ENCODE results near the gene TMEM168.

The TMEM168 gene

DNA sequence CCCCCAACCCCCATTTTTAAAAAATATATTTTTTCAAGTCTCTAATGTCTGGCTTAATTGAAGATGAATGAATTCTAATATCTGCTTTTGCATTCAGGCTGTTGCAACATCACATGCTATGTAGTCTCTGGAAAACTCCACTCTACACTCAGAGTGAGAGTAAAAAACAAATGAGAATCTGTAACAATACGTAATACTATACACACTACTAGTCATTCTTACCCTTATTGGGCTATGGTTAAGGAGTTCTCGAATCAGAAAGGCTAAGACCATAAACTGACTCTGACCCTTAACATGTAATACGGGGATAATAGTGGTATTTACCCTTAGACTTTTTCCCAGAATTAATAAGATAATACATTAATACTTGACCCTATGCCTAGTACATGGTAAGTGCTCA lies 42.9 kb upstream of the TMEM168 start (continued):
- TF ChIP-seq ZSCAN5A (tag by site-specific recombination; IDR thresholded peaks at IDR 0.05) (no peak), ZNF157 (tag by site-specific recombination; IDR thresholded peaks at IDR 0.05) (no peak), ZNF266 (tag by site-specific recombination; IDR thresholded peaks at IDR 0.05; ENCODE audit: low read depth) (no peak), FEZF1 (tag by site-specific recombination; IDR thresholded peaks at IDR 0.05) (no peak)
- TF ChIP-seq, protein P1, sequence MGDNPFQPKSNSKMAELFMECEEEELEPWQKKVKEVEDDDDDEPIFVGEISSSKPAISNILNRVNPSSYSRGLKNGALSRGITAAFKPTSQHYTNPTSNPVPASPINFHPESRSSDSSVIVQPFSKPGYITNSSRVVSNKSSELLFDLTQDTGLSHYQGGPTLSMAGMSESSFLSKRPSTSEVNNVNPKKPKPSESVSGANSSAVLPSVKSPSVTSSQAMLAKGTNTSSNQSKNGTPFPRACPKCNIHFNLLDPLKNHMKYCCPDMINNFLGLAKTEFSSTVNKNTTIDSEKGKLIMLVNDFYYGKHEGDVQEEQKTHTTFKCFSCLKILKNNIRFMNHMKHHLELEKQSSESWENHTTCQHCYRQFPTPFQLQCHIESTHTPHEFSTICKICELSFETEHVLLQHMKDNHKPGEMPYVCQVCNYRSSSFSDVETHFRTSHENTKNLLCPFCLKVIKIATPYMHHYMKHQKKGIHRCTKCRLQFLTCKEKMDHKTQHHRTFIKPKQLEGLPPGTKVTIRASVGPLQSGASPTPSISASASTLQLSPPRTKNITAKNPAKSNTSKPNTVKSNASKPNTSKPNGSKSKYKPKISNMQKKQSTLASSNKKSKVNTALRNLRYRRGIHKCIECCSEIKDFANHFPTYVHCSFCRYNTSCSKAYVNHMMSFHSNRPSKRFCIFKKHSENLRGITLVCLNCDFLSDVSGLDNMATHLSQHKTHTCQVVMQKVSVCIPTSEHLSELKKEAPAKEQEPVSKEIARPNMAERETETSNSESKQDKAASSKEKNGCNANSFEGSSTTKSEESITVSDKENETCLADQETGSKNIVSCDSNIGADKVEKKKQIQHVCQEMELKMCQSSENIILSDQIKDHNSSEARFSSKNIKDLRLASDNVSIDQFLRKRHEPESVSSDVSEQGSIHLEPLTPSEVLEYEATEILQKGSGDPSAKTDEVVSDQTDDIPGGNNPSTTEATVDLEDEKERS (tag by site-specific recombination; IDR thresholded peaks at IDR 0.05) = no peak

- CTCF ChIA-PET = no interaction called here
- no peak for TF ChIP-seq ZBTB44 (tag by site-specific recombination; IDR thresholded peaks at IDR 0.05)
- no peak for TF ChIP-seq ZNF785 (tag by site-specific recombination; IDR thresholded peaks at IDR 0.05)
- TF ChIP-seq, protein P2, sequence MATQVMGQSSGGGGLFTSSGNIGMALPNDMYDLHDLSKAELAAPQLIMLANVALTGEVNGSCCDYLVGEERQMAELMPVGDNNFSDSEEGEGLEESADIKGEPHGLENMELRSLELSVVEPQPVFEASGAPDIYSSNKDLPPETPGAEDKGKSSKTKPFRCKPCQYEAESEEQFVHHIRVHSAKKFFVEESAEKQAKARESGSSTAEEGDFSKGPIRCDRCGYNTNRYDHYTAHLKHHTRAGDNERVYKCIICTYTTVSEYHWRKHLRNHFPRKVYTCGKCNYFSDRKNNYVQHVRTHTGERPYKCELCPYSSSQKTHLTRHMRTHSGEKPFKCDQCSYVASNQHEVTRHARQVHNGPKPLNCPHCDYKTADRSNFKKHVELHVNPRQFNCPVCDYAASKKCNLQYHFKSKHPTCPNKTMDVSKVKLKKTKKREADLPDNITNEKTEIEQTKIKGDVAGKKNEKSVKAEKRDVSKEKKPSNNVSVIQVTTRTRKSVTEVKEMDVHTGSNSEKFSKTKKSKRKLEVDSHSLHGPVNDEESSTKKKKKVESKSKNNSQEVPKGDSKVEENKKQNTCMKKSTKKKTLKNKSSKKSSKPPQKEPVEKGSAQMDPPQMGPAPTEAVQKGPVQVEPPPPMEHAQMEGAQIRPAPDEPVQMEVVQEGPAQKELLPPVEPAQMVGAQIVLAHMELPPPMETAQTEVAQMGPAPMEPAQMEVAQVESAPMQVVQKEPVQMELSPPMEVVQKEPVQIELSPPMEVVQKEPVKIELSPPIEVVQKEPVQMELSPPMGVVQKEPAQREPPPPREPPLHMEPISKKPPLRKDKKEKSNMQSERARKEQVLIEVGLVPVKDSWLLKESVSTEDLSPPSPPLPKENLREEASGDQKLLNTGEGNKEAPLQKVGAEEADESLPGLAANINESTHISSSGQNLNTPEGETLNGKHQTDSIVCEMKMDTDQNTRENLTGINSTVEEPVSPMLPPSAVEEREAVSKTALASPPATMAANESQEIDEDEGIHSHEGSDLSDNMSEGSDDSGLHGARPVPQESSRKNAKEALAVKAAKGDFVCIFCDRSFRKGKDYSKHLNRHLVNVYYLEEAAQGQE (tag by site-specific recombination; IDR thresholded peaks at IDR 0.05) = no peak
- TF ChIP-seq ZNF585B (tag by site-specific recombination; IDR thresholded peaks at IDR 0.05) = no peak
- TF ChIP-seq ZNF677 (tag by site-specific recombination; IDR thresholded peaks at IDR 0.05) = no peak
- no peak for TF ChIP-seq ZNF747 (tag by site-specific recombination; IDR thresholded peaks at IDR 0.05)
- TF ChIP-seq CTCF (tag by site-specific recombination; IDR thresholded peaks at IDR 0.05) = no peak
- POLR2A ChIA-PET = no interaction called here
- Histone ChIP-seq H3K36me3 (ENCODE audit: control insufficient read depth in 2 of 2, insufficient read depth in 1 of 2, low read length in 2 of 2) (peaks cover 5 to 14% of the 10 kb centered on the region in 2 experiments; a peak in 2 of 3 replicates), H3K4me1 (ENCODE audit: control insufficient read depth, insufficient read depth, low read length) (no peaks in the 10 kb centered on the region), H3K27ac (ENCODE audit: extremely low read depth, low read depth, low read length) (no peak overlapping the region), H3K4me3 (ENCODE audit: low read depth, low read length) (no peak overlapping the region), H3K9me3 (ENCODE audit: control insufficient read depth, insufficient read depth, low read depth, low read length) (no peaks in the 10 kb centered on the region)
Measured at GRCh38 chr7:112830769-112831168, 40.6 kb upstream of the TMEM168 start.
